Medulla oblongata (tissue), 1 donor: ENCODE results near the gene TMA7.

ENCODE experiments used
- DNase-seq: peaks from one replicate; pipeline ENCODE4 v3.0.0-alpha.2; 2015; ENCODE audit errors: extremely low spot score

TMA7 gene

GRCh38 chr3:48422681-48423080 lies 17.4 kb upstream of the TMA7 start:
- no peak for DNase-seq

- DNase-seq: no peak
These were observed 16.7 kb upstream of the TMA7 start for GRCh38 chr3:48423241-48423882.

GRCh38 chr3:48423883-48424695 lies 16.0 kb upstream of the TMA7 start:
- no peak for DNase-seq

- peak; percentile 75 for DNase-seq
These were observed 14.7 kb upstream of the TMA7 start for GRCh38 chr3:48425281-48425812.

DNA sequence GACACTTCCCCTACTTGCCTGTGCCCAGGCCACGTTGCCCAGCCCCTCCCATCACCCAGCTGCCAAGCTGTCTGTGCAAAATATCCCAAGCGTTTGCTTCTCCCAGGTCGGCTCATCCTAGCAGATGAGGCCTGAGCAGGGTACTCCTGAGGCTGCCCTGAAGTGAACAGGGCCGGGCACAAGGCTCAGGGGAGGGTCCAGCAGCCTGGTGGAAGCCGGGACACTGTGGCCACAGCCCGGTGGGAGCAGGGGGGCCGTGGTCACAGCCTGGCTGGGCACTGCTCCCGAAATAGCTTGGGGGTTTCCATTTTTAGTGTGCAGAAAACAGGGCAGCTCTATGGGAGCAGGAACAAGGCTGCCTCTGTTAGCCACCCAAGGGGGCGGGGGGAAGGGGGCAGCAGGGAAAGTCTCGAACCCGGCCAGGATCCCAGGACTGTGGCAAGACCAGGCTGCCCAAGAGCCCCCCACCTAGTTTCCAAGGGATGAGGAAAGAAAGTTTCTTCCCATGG lies 13.6 kb upstream of the TMA7 start:
- peak; percentile 94 for DNase-seq

GRCh38 chr3:48426944-48427629 lies 13.0 kb upstream of the TMA7 start:
- DNase-seq: no peak

GRCh38 chr3:48427630-48427962 lies 12.5 kb upstream of the TMA7 start:
- peak; percentile 48 for DNase-seq

- DNase-seq: no peak
These were observed 11.9 kb upstream of the TMA7 start for GRCh38 chr3:48428088-48428571.

DNA sequence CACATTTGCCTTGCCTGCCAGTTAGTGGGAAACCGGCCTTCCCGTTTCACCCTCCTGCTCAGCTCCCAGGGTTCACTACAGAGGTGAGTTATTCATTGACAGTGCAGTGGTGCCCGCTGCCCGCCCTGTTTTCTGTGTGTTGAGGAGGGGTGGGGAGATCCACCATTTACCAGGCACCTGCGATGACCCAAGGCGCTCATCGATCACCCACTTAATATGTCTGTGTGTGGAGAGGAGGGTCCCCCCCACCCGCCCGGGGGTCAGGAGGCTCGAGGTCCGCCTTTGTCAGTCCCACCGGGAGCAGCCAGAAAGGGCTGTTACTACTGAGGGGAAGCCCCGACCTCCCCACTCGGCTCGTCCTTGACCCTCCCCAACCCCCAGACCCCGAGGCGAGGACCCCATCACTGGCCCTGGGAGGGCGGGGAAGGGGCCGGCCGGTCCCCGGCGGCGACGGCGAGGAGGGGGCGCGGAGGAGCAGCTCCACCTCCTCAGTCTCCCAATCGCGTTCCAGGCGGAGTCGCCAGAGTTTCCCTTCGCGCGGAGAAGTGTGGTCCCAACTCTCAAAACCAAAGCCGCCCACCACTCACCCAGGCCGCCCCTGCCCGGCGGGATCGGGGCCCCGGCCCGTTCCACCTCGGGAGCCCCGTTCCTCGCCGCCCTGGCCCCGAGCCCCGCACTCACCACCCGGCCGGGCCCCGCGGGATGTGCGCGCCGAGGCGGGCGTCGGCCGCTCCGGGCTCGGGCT lies 11.3 kb upstream of the TMA7 start:
- DNase-seq: peak; percentile 46

DNA sequence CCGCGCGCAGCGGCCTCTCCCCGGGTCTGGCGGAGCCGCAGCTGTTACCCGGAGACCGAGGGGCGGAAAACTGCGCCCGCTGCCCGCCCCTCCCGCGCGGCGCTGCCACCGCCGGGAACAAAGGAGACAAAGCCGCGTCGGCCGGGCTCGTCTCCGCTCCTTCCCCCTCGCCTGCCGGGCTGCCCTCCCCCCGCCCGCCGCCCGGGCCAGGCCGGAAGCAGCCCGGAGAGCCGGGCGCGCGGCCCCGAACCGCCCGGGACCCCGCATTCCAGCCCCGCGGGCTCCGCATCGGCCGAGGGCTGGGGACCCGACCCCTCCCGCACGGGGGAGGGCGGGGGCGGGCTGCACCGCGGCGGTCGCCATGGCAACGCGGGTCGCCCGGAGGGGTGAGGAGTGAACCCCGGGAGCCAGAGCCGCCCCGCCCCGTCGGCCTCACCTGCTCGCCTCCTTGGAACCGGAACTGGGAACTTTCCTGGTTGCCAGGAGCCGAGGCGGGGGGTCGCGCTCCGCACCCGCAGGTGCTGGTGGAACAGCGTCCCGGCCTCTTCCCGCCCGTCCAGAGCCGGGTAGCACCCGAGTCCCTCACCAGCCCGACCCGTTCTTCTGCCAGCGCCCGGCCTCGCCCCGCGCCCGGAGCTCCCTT lies 10.6 kb upstream of the TMA7 start:
- peak; percentile 78 for DNase-seq

DNA sequence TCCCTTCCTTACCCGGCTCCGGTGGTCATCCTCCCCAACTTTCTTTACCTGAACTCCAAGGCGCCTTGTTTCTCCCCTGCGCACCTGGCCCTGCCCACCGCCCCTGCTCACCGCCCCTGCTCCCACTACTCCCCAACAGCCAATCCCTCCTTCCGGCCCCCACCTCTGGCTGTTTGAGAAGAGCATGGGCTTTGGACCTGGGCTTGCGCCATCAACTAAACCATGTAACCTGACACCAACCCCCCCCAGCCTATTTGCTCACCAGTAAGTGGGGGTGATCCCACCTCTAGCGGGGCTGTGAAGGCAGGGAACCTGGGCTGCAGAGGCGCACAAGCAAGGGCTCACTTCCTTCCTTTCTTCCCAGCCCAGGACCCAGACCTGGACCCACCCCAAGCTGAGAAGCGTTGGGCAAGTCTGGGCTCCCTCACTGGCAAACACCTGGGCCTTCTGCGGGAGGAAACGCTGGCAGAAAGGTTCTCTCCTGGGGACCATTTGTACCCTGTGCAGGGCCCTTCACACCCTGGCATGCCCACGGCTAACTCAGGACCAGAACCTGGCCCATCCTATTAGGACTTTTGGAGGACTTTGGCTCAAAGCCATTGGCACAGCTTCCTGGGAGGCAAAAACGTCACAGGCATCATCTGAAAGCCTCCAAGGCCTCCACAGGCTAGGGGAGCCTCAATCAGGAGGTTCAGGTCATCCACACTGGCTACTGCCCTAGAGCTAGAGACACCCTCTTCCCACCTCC lies 9.9 kb upstream of the TMA7 start, which contains the start of gene PLXNB1:
PLXNB1 (minus strand) TSS at position 127 of the 748 bp plus-strand sequence. CDS start 5,475 bp downstream, outside the sequence.
- DNase-seq: no peak

- DNase-seq: no peak
These were observed 9.4 kb upstream of the TMA7 start for GRCh38 chr3:48430708-48431101.

DNA sequence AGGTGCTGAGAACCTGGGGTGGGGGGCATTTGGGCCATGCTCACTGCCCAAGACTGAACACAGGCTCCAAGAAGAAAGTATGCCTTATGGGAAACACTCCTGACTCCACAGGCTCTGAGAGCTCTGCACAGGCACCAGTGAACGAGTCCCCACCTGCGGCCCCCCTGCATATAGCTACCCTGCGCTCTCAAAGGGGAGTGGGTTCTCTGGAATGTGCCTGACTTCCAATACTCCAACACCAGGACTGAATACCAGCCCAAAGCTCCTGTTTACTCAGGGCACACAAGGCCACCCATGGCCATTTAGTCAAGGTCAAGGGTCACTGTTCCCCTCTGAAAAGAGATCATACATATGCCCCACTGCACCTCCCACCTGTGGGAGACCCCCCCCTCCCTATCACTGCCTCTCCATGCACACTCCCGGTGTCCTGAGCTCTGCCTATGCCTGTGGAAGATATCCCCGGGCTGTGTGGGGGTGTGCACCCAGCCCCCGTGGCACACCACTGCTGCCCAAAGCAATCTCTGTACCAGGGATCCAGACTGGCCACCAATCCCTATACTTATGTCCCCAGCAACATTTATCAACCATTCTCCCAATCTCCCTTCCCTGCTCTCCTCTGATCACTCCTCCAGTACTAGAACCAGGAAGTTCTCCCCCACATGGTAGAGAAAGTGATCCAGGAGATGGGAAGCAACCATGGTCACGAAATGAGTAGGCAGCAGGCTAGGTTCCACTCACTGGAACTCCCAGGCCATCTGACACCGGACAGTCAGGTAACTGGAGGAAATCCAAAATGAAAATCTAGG lies 8.6 kb upstream of the TMA7 start:
- DNase-seq: no peak

DNA sequence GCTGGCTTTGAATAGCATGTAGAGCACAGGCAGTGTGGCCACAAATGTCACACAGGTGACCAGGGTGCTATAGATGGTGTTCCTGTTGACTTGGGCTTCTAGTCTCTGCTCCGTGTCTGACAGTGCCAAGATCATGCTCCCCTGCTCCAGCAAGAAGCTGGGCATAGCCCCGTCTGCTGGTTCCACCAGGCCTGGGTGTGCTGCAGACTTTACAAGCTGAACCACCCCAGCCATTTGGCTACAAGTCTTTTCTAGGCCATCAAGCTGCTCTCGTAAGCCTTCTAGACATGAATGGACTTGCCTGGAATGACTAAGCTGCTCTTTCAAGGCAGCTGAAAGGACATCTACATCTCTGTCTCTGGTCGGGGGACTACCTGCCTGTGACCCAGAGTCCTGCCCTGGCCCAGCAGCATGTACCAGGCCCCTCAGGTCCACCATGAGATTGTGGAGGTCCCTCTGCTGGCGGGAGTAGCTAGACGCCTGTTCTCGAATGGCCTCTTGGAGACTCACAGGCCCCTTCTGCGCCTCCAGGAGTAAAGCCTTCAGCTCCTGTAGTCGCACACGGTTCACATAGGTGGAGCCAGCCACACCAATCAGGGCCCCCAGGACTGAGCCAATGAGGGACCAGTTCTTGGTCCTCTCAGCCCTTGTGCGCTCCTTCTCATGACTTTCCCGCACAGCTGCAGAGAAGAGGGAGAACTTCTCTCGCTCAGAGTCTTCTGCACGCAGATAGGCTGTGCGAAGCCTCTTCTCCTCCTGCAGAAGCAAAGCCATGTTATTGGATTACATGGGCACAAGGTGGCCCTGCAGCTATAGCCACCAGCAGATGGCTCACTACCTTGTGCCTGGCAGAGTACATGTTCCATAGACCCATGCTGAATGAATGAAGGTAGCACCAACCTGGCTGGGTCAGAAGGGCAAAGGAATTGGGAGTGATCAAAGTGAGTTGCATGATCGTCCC lies 7.4 kb upstream of the TMA7 start:
- no peak for DNase-seq

GRCh38 chr3:48433472-48434118 lies 6.5 kb upstream of the TMA7 start:
- no peak for DNase-seq

DNA sequence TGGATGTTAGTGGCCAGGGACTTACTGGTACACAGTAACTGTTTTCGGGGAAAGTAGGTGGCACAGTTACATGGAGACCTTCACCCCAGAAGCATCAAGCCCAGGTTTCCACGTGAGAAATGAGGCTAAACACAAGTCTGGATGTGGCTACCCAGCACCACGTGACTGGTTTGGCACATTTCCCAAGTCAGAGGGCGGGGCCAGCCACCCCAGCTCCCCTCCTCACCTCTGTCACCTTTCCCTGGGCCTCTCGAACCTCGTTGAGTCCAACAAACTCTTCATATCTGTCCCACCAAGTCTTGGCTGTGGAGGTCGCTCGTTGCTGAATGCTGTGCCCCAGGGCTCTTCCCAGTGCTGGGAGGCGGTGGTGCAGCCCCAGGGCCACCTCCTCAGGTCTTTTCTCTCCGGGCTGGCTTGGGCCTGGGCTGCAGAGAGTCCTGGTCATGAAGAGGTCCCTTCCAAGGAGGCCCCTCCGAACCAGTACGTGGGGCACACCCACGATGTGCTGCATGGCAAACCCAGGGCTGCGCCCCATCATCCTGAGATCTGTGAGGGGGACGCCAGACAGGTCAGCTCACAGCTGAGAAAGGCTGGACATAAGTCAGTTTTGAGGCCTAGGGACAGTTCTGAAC lies 5.3 kb upstream of the TMA7 start:
- DNase-seq: no peak

- DNase-seq: no peak
These were observed 4.8 kb upstream of the TMA7 start for GRCh38 chr3:48435223-48435595.
